Right atrium auricular region (tissue), 2 donors: ENCODE results near the gene C6orf118. TPM values are rescaled to one million over a fixed set of nuclear protein-coding genes. Genes with fewer than 3 reads are reported as not detected.

ENCODE experiments used
- DNase-seq: peaks from one replicate; pipeline ENCODE4 v3.0.0-alpha.2; 2019; ENCODE audit warnings: low spot score
- H3K27ac ChIP-seq, 2 donors: fragments of 200-600 bp; sonication (generic); 1 replicate in 1 of 2; 2 replicates in 1 of 2; pipeline ENCODE4 v1.5.1; 2016 to 2019
- H3K27me3 ChIP-seq, 2 donors: fragments of 200-600 bp; sonication (generic); one replicate each; pipeline versions ENCODE4 v1.5.1 to v1.6.0; 2017 to 2019
- H3K36me3 ChIP-seq: fragments of 200-600 bp; sonication (generic); one replicate; pipeline ENCODE4 v1.5.1; 2016
- H3K4me1 ChIP-seq, 2 donors: fragments of 200-600 bp; sonication (generic); one replicate each; pipeline versions ENCODE4 v1.5.1 to v1.6.0; 2017 to 2019
- H3K4me3 ChIP-seq, 2 donors: fragments of 200-600 bp; sonication (generic); 1 replicate in 1 of 2; 2 replicates in 1 of 2; pipeline ENCODE4 v1.5.1; 2017 to 2019; ENCODE audit warnings: mild to moderate bottlenecking in 1 of 2, moderate library complexity in 1 of 2
- H3K9me3 ChIP-seq, 2 donors: fragments of 200-600 bp; sonication (generic); one replicate each; pipeline ENCODE4 v1.5.1; 2019
- total RNA-seq, 2 donors: library from RNA; depleted of rRNA; stranded (reverse); fragments of >200 nt; gene quantifications; one replicate each; pipeline ENCODE4 v1.1.0, GENCODE V29; 2016
- TF ChIP-seq, protein P1 (sequence below), 2 donors: fragments of 200-600 bp; sonication (generic); IDR thresholded peaks; one replicate each; pipeline ENCODE4 v1.5.1; 2019; ENCODE audit warnings: antibody characterized with exemption in 2 of 2

Gene C6orf118
- total RNA-seq: not detected

- H3K9me3 ChIP-seq: no peaks in the 10 kb centered on the region
- peak; percentile 61 for DNase-seq
- no peak within 1 kb of the TSS for H3K27ac ChIP-seq
- no peaks in the 10 kb centered on the region for H3K27me3 ChIP-seq
- TF ChIP-seq, protein P1, sequence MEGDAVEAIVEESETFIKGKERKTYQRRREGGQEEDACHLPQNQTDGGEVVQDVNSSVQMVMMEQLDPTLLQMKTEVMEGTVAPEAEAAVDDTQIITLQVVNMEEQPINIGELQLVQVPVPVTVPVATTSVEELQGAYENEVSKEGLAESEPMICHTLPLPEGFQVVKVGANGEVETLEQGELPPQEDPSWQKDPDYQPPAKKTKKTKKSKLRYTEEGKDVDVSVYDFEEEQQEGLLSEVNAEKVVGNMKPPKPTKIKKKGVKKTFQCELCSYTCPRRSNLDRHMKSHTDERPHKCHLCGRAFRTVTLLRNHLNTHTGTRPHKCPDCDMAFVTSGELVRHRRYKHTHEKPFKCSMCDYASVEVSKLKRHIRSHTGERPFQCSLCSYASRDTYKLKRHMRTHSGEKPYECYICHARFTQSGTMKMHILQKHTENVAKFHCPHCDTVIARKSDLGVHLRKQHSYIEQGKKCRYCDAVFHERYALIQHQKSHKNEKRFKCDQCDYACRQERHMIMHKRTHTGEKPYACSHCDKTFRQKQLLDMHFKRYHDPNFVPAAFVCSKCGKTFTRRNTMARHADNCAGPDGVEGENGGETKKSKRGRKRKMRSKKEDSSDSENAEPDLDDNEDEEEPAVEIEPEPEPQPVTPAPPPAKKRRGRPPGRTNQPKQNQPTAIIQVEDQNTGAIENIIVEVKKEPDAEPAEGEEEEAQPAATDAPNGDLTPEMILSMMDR (IDR thresholded peaks at IDR 0.05): no peak
- H3K4me1 ChIP-seq: peaks cover 0 to 4% of the 10 kb centered on the region in 2 donors
- H3K36me3 ChIP-seq: no peaks in the 10 kb centered on the region
- H3K4me3 ChIP-seq: peak within 1 kb of the TSS; percentile 27 to 50
These were observed at the start of gene C6orf118 for GRCh38 chr6:165308926-165309731. C6orf118 (minus strand) TSS chr6:165309605; CDS start chr6:165309586, 19 bp downstream.

DNA sequence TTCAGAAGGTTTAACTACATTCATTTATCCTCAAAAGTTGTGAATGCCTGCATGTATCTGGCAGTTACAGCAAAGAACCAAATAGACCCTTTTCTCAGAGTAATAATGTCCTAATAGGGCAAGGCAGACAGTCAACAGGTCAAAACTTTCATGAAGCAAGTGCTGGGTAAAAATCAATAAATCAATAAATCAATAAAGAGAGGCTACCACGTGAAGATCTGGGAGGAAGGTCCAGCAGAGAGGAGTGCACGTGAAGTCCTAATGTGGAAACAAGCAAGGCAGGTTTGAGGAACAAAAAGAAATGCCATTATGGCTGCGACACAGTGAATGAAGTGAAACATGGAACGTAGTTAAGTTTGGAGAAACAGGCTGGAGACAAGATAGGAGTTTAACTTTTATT, 36.3 kb upstream of the C6orf118 start:
- DNase-seq: no peak
- Histone ChIP-seq H3K4me3 (no peak overlapping the region), H3K36me3 (no peaks in the 10 kb centered on the region), H3K4me1 (no peaks in the 10 kb centered on the region), H3K9me3 (no peaks in the 10 kb centered on the region), H3K27ac (no peak overlapping the region), H3K27me3 (no peaks in the 10 kb centered on the region)
- TF ChIP-seq, protein P1 (IDR thresholded peaks at IDR 0.05): no peak

- Histone ChIP-seq H3K4me1 (no peaks in the 10 kb centered on the region), H3K9me3 (no peaks in the 10 kb centered on the region), H3K27ac (no peak overlapping the region), H3K27me3 (no peaks in the 10 kb centered on the region), H3K4me3 (no peak overlapping the region), H3K36me3 (no peaks in the 10 kb centered on the region)
- TF ChIP-seq, protein P1 (IDR thresholded peaks at IDR 0.05): no peak
- DNase-seq: no peak
These were observed 31.1 kb upstream of the C6orf118 start for GRCh38 chr6:165340532-165340931.

DNA sequence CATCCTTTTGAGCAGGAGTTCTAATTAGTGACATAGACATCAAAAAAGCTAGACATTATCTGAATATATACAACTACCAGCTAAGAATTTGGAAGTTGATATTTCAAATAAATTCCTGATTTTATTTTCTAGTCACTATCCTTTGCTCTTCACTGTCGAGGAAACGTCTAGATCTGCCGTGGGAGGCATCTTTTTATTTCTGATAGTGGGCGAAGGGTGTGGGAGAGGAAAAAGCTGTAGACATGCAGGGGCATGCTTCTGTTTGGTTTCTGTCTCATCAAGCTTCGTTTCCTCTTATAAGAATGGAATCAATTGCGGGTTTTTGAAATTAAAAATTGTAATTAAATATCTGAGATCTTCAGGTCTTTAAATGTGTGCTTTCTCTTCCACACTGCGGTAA, 16.2 kb upstream of the C6orf118 start:
- no peak for DNase-seq
- TF ChIP-seq, protein P1 (IDR thresholded peaks at IDR 0.05): no peak
- no peak overlapping the region for H3K27ac ChIP-seq
- H3K4me1 ChIP-seq: no peaks in the 10 kb centered on the region
- H3K4me3 ChIP-seq: no peak overlapping the region
- peaks cover 6 to 14% of the 10 kb centered on the region in 2 donors for H3K9me3 ChIP-seq
- H3K36me3 ChIP-seq: no peaks in the 10 kb centered on the region
- no peaks in the 10 kb centered on the region for H3K27me3 ChIP-seq

- Histone ChIP-seq H3K36me3 (no peaks in the 10 kb centered on the region), H3K4me3 (no peak overlapping the region), H3K27me3 (no peaks in the 10 kb centered on the region), H3K27ac (no peak overlapping the region), H3K9me3 (peaks cover 6 to 20% of the 10 kb centered on the region in 2 donors), H3K4me1 (no peaks in the 10 kb centered on the region)
- TF ChIP-seq, protein P1 (IDR thresholded peaks at IDR 0.05): no peak
- DNase-seq: no peak
These were observed 12.2 kb upstream of the C6orf118 start for GRCh38 chr6:165321555-165322145.
